BLaER1 treated with 17β-estradiol and CSF1 and Interleukin-3, amounts not matched to agents 10 nM and 100 nM (cell line): Measurements from ENCODE around the gene TMEM14A.
"Not testable (repeated sequence)": the region's sequence is repeated elsewhere in the genome, so short reads cannot be mapped to it uniquely, and the experiment has no call there.

Source experiments
- H3K27ac ChIP-seq, 11 experiments: shearing (Covaris generic); formaldehyde crosslinking; 2 replicates each; pipeline ENCODE4 v1.8.1; 2022
- H3K27me3 ChIP-seq, 11 experiments: shearing (Covaris generic); formaldehyde crosslinking; 2 replicates each; pipeline ENCODE4 v1.8.1; 2022
- H3K36me3 ChIP-seq, 11 experiments: shearing (Covaris generic); formaldehyde crosslinking; 2 replicates each; pipeline ENCODE4 v1.8.1; 2022
- H3K4me1 ChIP-seq, 10 experiments: shearing (Covaris generic); formaldehyde crosslinking; 2 replicates each; pipeline ENCODE4 v1.8.1; 2022
- H3K4me2 ChIP-seq, 11 experiments: shearing (Covaris generic); formaldehyde crosslinking; 2 replicates each; pipeline ENCODE4 v1.8.1; 2022
- H3K4me3 ChIP-seq, 10 experiments: shearing (Covaris generic); formaldehyde crosslinking; 2 replicates each; pipeline ENCODE4 v1.8.1; 2022
- H3K9ac ChIP-seq, 11 experiments: shearing (Covaris generic); formaldehyde crosslinking; 2 replicates each; pipeline ENCODE4 v1.8.1; 2022
- H3K9me3 ChIP-seq, 11 experiments: shearing (Covaris generic); formaldehyde crosslinking; replicated peaks in 1 of 11; 2 replicates each; pipeline ENCODE4 v1.8.1; 2022
- H4K20me1 ChIP-seq, 11 experiments: shearing (Covaris generic); formaldehyde crosslinking; 2 replicates each; pipeline ENCODE4 v1.8.1; 2022
- Cebpa-rat ChIP-seq, 11 experiments: shearing (Covaris generic); IDR thresholded peaks; 2 replicates each; pipeline ENCODE4 v1.8.1; 2022

TMEM14A gene

DNA sequence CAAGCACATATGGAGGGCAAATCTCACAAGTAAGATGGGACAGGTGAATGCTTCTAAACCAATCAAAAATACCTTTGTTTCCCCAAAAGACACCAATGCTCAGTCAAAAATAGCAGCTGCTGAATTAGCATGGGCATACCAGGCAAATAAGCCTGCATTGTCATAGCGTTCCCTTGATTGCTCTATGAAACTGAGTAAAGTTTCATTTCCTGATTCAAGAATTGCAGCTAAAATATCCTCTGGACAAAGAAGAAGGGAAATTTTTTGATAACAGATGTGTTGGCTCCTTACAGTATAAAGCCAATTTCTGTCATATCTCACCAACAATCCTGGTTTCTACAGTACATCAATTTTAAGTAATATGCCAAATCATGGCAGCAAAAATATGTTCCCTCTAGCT is 3.3 kb upstream of the TMEM14A start:
- Histone ChIP-seq H3K4me2 (peak overlapping the region; percentile 83 to 99 (median 95)), H3K4me1 (peaks cover 62 to 75% (median 67%) of the 10 kb centered on the region in 10 experiments), H4K20me1 (peaks cover 0 to 15% (median 0%) of the 10 kb centered on the region in 11 experiments; a peak in 7 of 22 replicates), H3K9ac (peak overlapping the region in 3 of 11 experiments; percentile 24 to 92 (median 26); a peak in 2 of 22 replicates), H3K4me3 (peak overlapping the region in 4 of 10 experiments; percentile 72 to 92 (median 82); a peak in 7 of 20 replicates), H3K36me3 (peaks cover 0 to 29% (median 0%) of the 10 kb centered on the region in 11 experiments; a peak in 4 of 22 replicates), H3K9me3 (no peaks in the 10 kb centered on the region), H3K27ac (peak overlapping the region in 3 of 11 experiments; percentile 9 to 19 (median 10); a peak in 1 of 22 replicates), H3K27me3 (peaks cover 0 to 22% (median 0%) of the 10 kb centered on the region in 11 experiments; a peak in 6 of 22 replicates)
- TF ChIP-seq Cebpa-rat (IDR thresholded peaks at IDR 0.05) = no peak

DNA sequence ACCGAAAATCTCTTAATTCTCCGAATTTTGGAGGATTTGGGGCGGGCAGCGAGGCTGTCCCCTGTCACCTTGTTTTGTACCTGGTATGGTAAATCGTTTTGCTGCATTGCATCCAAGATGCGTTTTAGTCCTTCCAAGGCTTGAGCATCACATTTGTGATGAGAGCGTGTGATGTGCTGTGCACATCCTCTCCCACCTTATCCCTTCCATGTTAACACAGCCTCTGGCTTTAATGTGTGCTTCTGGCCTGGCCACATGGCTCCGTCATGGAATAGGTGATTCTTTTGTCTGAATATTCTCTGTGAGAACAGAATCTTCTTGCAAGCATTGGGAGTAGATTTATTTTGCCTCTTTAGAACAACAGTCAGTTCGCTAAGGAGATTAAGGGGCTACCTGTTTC is 763 bp downstream of the TMEM14A start:
- peaks cover 34 to 46% (median 40%) of the 10 kb centered on the region in 10 experiments for H3K4me1 ChIP-seq
- H3K9me3 ChIP-seq = peaks cover 0 to 9% (median 0%) of the 10 kb centered on the region in 11 experiments; a peak in 7 of 22 replicates
- H3K27me3 ChIP-seq = peaks cover 0 to 63% (median 0%) of the 10 kb centered on the region in 11 experiments; a peak in 6 of 22 replicates
- peaks cover 0 to 30% (median 4%) of the 10 kb centered on the region in 11 experiments; a peak in 13 of 22 replicates for H3K36me3 ChIP-seq
- peaks cover 0 to 11% (median 0%) of the 10 kb centered on the region in 11 experiments; a peak in 5 of 22 replicates for H4K20me1 ChIP-seq
- no peak overlapping the region; a peak in 1 of 22 replicates for H3K27ac ChIP-seq
- peak overlapping the region; percentile 55 to 76 (median 69); a peak in 19 of 20 replicates for H3K4me3 ChIP-seq
- peak overlapping the region; percentile 79 to 96 (median 90) for H3K4me2 ChIP-seq
- peak overlapping the region in 5 of 11 experiments; percentile 58 to 80 (median 77); a peak in 4 of 22 replicates for H3K9ac ChIP-seq
- no peak for TF ChIP-seq Cebpa-rat (IDR thresholded peaks at IDR 0.05)

DNA sequence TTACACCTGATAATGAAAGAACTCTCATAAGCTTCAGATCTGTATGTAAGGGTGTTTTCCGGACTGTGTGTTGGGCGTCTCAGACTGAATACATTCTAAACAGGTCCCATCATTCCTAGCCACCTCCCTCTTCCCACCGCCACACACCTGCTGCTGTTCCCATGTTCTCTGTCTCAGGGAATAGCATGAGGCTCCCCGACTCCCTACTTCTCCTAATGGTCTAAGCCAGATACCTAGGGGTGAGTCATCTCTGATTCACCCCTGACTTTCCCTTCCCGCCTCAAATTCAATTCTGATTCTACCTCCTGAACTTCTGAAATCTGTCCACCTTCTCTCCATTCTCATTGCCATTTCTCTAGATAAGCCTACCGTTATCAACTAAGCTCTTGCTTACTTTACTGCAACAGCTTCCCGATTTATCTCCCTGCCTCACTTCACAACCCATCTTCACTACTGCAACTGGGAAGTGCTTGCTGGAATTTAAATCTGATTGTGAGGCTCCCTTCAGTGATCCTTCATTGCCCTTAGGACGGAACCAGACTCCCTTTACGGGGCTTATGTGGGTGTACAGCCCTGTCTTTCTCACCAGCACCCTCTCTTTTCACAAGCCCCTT is 1.6 kb downstream of the TMEM14A start:
- no peak for TF ChIP-seq Cebpa-rat (IDR thresholded peaks at IDR 0.05)
- peaks cover 0 to 15% (median 0%) of the 10 kb centered on the region in 11 experiments; a peak in 7 of 22 replicates for H3K9me3 ChIP-seq
- H3K4me2 ChIP-seq = peak overlapping the region in 6 of 11 experiments; percentile 6 to 96 (median 88); a peak in 8 of 22 replicates
- H3K4me3 ChIP-seq = no peak overlapping the region
- H4K20me1 ChIP-seq = peaks cover 0 to 10% (median 0%) of the 10 kb centered on the region in 11 experiments; a peak in 1 of 22 replicates
- H3K4me1 ChIP-seq = peaks cover 26 to 38% (median 32%) of the 10 kb centered on the region in 10 experiments
- H3K36me3 ChIP-seq = peaks cover 0 to 29% (median 10%) of the 10 kb centered on the region in 11 experiments; a peak in 12 of 22 replicates
- no peak overlapping the region for H3K27ac ChIP-seq
- H3K9ac ChIP-seq = no peak overlapping the region
- H3K27me3 ChIP-seq = peaks cover 0 to 70% (median 0%) of the 10 kb centered on the region in 11 experiments; a peak in 6 of 22 replicates

DNA sequence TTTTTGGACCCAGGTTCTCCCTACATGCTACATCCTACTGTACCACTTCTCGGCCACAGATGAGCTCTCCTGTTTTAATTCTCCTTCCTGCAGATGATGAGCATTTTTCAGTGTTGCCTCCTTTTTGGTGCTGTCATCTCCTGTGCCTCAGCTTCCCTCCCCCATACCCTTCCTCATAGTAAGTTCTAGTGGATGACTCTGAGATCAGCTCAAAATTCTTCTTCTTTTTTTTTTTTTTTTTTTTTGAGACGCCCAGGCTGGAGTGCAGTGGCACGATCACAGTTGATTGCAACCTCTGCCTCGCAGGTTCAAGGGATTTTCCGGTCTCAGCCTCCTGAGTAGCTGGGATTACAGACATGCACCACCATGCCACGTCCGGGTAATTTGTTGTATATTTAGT is 3.8 kb downstream of the TMEM14A start:
- H3K9ac ChIP-seq = no peak overlapping the region
- H3K36me3 ChIP-seq = peaks cover 0 to 30% (median 15%) of the 10 kb centered on the region in 11 experiments; a peak in 13 of 22 replicates
- H3K27ac ChIP-seq = no peak overlapping the region
- H3K4me2 ChIP-seq = no peak overlapping the region
- H3K9me3 ChIP-seq = peaks cover 0 to 15% (median 0%) of the 10 kb centered on the region in 11 experiments; a peak in 7 of 22 replicates
- peaks cover 0 to 85% (median 0%) of the 10 kb centered on the region in 11 experiments; a peak in 6 of 22 replicates for H3K27me3 ChIP-seq
- peaks cover 0 to 19% (median 0%) of the 10 kb centered on the region in 11 experiments; a peak in 2 of 22 replicates for H4K20me1 ChIP-seq
- no peak for TF ChIP-seq Cebpa-rat (IDR thresholded peaks at IDR 0.05)
- peaks cover 13 to 23% (median 19%) of the 10 kb centered on the region in 10 experiments for H3K4me1 ChIP-seq
- no peak overlapping the region for H3K4me3 ChIP-seq

DNA sequence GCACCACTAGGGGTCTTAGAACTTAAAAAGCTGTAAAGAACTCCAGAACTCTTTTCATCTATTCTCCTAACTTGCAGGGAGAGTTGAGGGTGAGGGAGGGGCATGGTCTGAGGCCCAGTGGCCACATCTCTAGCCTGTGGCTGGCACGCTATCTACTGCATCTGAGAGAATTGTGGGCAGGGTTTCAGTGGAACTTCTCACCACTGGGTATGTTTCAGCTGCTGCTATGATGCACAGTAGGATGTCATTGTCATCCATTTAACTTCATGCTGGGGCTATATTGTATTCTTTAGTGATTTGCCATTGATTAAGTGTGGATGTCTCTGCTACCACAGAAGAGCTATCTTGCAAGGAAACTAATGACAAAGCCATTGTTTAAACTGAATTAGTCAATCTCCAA is 4.5 kb downstream of the TMEM14A start:
- no peak overlapping the region for H3K4me2 ChIP-seq

DNA sequence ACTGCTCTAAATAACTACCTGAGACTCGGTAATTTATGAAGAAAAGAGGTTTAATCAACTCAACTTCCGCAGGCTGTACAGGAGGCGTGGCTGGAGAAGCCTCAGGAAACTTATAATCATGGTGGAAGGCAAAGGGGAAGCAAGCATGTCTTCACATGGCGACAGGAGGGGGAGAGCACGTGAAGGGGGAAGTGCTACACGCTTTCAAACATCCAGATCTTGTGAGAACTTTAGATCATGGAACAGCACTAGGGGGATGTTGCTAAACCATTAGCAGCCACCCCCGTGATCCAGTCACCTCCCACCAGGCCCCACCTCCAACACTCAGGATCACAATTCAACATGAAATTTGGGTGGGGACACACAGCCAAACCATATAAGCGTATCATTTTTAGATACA is 5.7 kb downstream of the TMEM14A start:
- H4K20me1 ChIP-seq = peaks cover 0 to 25% (median 0%) of the 10 kb centered on the region in 11 experiments; a peak in 2 of 22 replicates

More for the DNA sequence above, 4.5 kb downstream of the TMEM14A start:
- H3K27me3 ChIP-seq = peaks cover 0 to 91% (median 0%) of the 10 kb centered on the region in 11 experiments; a peak in 6 of 22 replicates
- no peak overlapping the region for H3K27ac ChIP-seq
- H3K36me3 ChIP-seq = peaks cover 0 to 30% (median 15%) of the 10 kb centered on the region in 11 experiments; a peak in 13 of 22 replicates
- H3K4me1 ChIP-seq = peaks cover 10 to 21% (median 15%) of the 10 kb centered on the region in 10 experiments
- no peak overlapping the region for H3K9ac ChIP-seq
- no peak overlapping the region for H3K4me3 ChIP-seq
- H4K20me1 ChIP-seq = peaks cover 0 to 19% (median 0%) of the 10 kb centered on the region in 11 experiments; a peak in 2 of 22 replicates
- H3K9me3 ChIP-seq = peaks cover 0 to 15% (median 0%) of the 10 kb centered on the region in 11 experiments; a peak in 7 of 22 replicates
- no peak for TF ChIP-seq Cebpa-rat (IDR thresholded peaks at IDR 0.05)

DNA sequence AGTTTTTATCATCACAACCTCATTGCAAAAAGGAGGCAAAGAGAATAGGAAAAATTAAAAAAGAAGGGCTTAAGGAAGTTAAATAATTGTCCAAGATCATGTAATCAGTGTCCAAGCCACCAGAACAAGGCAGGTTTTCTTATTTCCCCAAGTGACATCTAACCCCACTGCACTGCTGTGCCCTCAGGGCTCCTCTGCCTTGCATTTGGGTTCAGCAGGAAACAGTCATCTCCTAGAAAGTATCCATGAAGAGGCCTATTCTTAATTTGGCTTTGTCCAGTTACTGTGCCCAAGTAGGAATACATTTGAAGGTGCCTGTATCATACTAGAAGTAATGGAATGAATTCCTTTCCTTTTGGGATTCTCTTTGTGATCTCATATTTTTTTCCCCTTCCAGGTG is 10.5 kb downstream of the TMEM14A start:
- peaks cover 0 to 8% (median 0%) of the 10 kb centered on the region in 11 experiments; a peak in 7 of 22 replicates for H3K9me3 ChIP-seq
- peaks cover 0 to 24% (median 0%) of the 10 kb centered on the region in 11 experiments; a peak in 5 of 22 replicates for H4K20me1 ChIP-seq
- TF ChIP-seq Cebpa-rat (IDR thresholded peaks at IDR 0.05) = no peak
- H3K27ac ChIP-seq = no peak overlapping the region
- H3K4me2 ChIP-seq = no peak overlapping the region
- peaks cover 0 to 90% (median 0%) of the 10 kb centered on the region in 11 experiments; a peak in 7 of 22 replicates for H3K27me3 ChIP-seq
- no peak overlapping the region for H3K4me3 ChIP-seq
- H3K9ac ChIP-seq = no peak overlapping the region
- H3K36me3 ChIP-seq = peaks cover 0 to 55% (median 14%) of the 10 kb centered on the region in 11 experiments; a peak in 13 of 22 replicates
- peaks cover 6 to 20% (median 11%) of the 10 kb centered on the region in 10 experiments; a peak in 19 of 20 replicates for H3K4me1 ChIP-seq

More for the DNA sequence above, 5.7 kb downstream of the TMEM14A start:
- Histone ChIP-seq H3K36me3 (peaks cover 0 to 33% (median 18%) of the 10 kb centered on the region in 11 experiments; a peak in 13 of 22 replicates), H3K4me1 (peaks cover under 1 to 11% (median 3%) of the 10 kb centered on the region in 10 experiments; a peak in 15 of 20 replicates), H3K27me3 (peaks cover 0 to 97% (median 0%) of the 10 kb centered on the region in 11 experiments; a peak in 7 of 22 replicates), H3K9me3 (peaks cover 0 to 15% (median 0%) of the 10 kb centered on the region in 11 experiments; a peak in 7 of 22 replicates)
- H3K9ac ChIP-seq, H3K27ac ChIP-seq, H3K4me3 ChIP-seq, H3K4me2 ChIP-seq: not testable (repeated sequence)

DNA sequence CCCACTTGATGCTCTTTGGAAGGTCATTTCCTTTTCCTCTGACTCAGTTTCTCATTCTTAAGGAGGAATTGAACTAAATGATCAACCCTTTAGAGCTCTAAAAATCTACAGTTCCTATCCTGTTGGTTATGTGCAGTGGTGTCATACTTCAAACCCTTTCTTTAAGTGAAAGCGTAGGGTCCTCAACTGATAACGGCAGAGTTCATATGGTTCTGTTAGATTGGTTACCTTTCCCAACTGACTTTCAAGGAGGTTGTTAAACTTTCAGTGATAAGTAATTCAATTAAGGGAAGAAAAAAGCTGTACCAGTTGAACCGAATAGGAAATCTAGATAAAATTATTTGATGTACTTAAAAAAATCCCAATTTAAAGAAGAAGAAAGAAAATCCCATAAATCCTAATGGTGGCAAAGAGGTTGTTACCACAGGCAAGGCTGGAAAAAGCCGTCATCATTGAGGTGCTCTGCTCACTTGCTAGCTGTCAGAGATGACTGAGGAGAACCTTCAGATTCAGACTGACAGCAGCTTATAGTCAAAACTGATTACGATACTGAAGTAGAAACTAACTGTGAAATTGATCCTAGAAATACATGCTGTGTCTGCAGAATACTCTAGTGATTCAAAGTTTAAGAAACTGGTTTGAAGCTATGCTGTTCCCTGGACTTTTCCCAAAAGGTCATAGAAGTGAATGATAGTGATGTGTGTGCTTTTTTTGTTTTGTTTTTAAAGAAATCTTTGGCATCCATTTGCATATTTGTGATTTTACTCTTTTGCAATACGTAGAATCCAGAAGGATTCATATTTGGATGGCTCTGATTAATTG is 16.2 kb downstream of the TMEM14A start:
- Histone ChIP-seq H3K27ac (no peak overlapping the region), H3K27me3 (peaks cover 0 to 93% (median 0%) of the 10 kb centered on the region in 11 experiments; a peak in 7 of 22 replicates), H3K4me2 (no peak overlapping the region), H3K4me1 (peaks cover 6 to 20% (median 11%) of the 10 kb centered on the region in 10 experiments; a peak in 19 of 20 replicates), H3K4me3 (no peak overlapping the region), H4K20me1 (peaks cover 0 to 9% (median 0%) of the 10 kb centered on the region in 11 experiments; a peak in 5 of 22 replicates), H3K36me3 (peaks cover 0 to 25% (median 3%) of the 10 kb centered on the region in 11 experiments; a peak in 8 of 22 replicates), H3K9me3 (no peaks in the 10 kb centered on the region), H3K9ac (no peak overlapping the region)
- no peak for TF ChIP-seq Cebpa-rat (IDR thresholded peaks at IDR 0.05)
